Hepatocyte (in vitro differentiated cells): ENCODE measurements around the gene THPO.

Experiments used
- CTCF ChIP-seq: fragments of 200-600 bp; sonication (generic); IDR thresholded peaks from 2 replicates; pipeline ENCODE4 v1.5.1; 2016; ENCODE audit warnings: antibody characterized with exemption, mild to moderate bottlenecking; ENCODE audit not compliant: poor library complexity
- EZH2 ChIP-seq: fragments of 200-600 bp; sonication (generic); IDR thresholded peaks from 2 replicates; pipeline ENCODE4 v1.6.1; 2016; ENCODE audit warnings: antibody characterized with exemption, mild to moderate bottlenecking, borderline replicate concordance
- EZH2phosphoT487 ChIP-seq: fragments of 200-600 bp; sonication (generic); IDR thresholded peaks from one replicate; pipeline ENCODE4 v1.6.1; 2018; ENCODE audit warnings: antibody characterized with exemption, mild to moderate bottlenecking, low read depth, moderate library complexity; ENCODE audit not compliant: unreplicated experiment, severe bottlenecking

DNA sequence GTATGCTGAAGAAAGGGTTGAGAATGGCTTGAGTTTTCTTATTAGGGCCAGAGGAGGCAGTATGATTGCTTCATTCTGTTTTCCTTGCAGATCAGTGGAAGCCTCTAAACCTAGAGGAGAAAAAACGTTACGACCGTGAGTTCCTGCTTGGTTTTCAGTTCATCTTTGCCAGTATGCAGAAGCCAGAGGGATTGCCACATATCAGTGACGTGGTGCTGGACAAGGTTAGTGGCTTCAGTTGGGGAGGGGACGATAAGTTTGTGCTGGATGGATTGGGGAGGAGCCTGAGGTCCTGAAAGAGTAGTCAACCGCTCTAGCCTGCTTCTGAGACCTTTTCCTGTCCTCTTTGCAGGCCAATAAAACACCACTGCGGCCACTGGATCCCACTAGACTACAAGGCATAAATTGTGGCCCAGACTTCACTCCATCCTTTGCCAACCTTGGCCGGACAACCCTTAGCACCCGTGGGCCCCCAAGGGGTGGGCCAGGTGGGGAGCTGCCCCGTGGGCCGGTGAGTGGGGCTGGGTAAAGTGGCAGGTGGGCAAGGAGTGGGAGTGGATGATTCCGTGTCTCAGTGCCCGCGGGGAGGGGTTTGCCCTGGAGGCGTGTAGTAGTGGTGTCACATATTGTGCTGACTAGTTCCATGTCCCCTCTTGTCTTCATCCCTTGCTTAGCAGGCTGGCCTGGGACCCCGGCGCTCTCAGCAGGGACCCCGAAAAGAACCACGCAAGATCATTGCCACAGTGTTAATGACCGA lies 55.1 kb downstream of the THPO start:
- no peak for TF ChIP-seq CTCF
- no peak for TF ChIP-seq EZH2phosphoT487
- TF ChIP-seq EZH2, result no peak
